ENCODE measurements around the gene ZFP2. TPM values are rescaled to one million over a fixed set of nuclear protein-coding genes. Genes with fewer than 3 reads are reported as not detected.
"Not testable (repeated sequence)": the region's sequence is repeated elsewhere in the genome, so short reads cannot be mapped to it uniquely, and the experiment has no call there.

Gene ZFP2
- total and polyA plus RNA-seq, 4 experiments from 2014 or later, result 0.42 to 2.4 (median 2.2) TPM; not detected in 1

GRCh38 chr5:178861627-178862026 lies 34.1 kb upstream of the ZFP2 start:
- ChIA-PET CTCF (ENCODE audit: partially characterized antibody) (no interaction called here), POLR2A (ENCODE audit: partially characterized antibody) (no interaction called here)
- Mint-ChIP-seq H3K27ac (peak overlapping the region in 6 of 7 donors; percentile 31 to 89 (median 76)), H3K4me1 (peaks cover 20 to 33% (median 25%) of the 10 kb centered on the region in 4 donors), H3K9me3 (peaks cover 0 to 2% (median 0%) of the 10 kb centered on the region in 8 donors), H3K36me3 (peaks cover 35 to 39% of the 10 kb centered on the region in 2 donors), H3K27me3 (no peaks in the 10 kb centered on the region), H3K4me3 (peak overlapping the region; percentile 64 to 87 (median 81))
- intact Hi-C loops (cut with micrococcal nuclease), result no loop called here
- Histone ChIP-seq H3K27ac (ENCODE audit: low read depth, low read length) (no peak overlapping the region), H3K4me1 (ENCODE audit: insufficient read depth, low read length) (peaks cover 22% of the 10 kb centered on the region), H3K4me3 (ENCODE audit: low read length in 2 of 2) (no peak overlapping the region), H3K9me3 (ENCODE audit: control insufficient read depth in 1 of 2, low read length in 2 of 2) (no peaks in the 10 kb centered on the region), H3K36me3 (ENCODE audit: insufficient read depth, low read length) (peaks cover 8% of the 10 kb centered on the region), H3K27me3 (ENCODE audit: insufficient read depth, low read length) (no peaks in the 10 kb centered on the region)
- DNase-seq, result no peak

DNA sequence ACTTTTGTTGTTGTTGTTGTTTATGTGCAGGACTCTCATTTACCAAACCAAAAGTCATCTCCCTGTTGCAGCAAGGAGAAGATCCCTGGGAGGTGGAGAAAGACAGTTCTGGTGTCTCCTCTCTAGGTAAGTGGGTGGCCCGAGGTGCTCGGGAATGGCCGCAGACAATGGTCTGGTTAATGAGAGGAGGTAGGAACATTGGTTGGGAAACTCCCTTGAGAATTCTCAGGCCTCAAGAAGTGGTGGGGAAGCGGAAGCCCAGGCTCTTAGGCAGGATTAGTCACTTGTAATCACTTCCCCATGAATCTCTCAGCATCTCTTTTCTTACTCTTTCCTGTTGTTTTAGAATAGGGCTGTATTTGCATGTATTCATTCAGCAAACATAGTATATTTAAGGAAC lies 28.8 kb upstream of the ZFP2 start:
- peaks cover 9 to 17% (median 13%) of the 10 kb centered on the region in 4 donors for H3K4me1 Mint-ChIP-seq
- H3K4me1 ChIP-seq (ENCODE audit: insufficient read depth, low read length), result peaks cover 7% of the 10 kb centered on the region
- CTCF ChIA-PET (ENCODE audit: partially characterized antibody), result no interaction called here
- no peak overlapping the region for H3K4me3 ChIP-seq (ENCODE audit: low read length in 2 of 2)
- H3K27me3 Mint-ChIP-seq, result no peaks in the 10 kb centered on the region
- H3K36me3 Mint-ChIP-seq, result peaks cover 75 to 84% of the 10 kb centered on the region in 2 donors
- H3K36me3 ChIP-seq (ENCODE audit: insufficient read depth, low read length), result peaks cover 26% of the 10 kb centered on the region
- no peak overlapping the region for H3K27ac Mint-ChIP-seq
- DNase-seq, result no peak
- H3K9me3 Mint-ChIP-seq, result peaks cover 2 to 32% (median 20%) of the 10 kb centered on the region in 8 donors
- POLR2A ChIA-PET (ENCODE audit: partially characterized antibody), result no interaction called here
- H3K9me3 ChIP-seq (ENCODE audit: control insufficient read depth in 1 of 2, low read length in 2 of 2), result no peaks in the 10 kb centered on the region
- no peaks in the 10 kb centered on the region for H3K27me3 ChIP-seq (ENCODE audit: insufficient read depth, low read length)
- no peak overlapping the region for H3K4me3 Mint-ChIP-seq
- intact Hi-C loops (cut with micrococcal nuclease), result no loop called here
- no peak overlapping the region for H3K27ac ChIP-seq (ENCODE audit: low read depth, low read length)

DNA sequence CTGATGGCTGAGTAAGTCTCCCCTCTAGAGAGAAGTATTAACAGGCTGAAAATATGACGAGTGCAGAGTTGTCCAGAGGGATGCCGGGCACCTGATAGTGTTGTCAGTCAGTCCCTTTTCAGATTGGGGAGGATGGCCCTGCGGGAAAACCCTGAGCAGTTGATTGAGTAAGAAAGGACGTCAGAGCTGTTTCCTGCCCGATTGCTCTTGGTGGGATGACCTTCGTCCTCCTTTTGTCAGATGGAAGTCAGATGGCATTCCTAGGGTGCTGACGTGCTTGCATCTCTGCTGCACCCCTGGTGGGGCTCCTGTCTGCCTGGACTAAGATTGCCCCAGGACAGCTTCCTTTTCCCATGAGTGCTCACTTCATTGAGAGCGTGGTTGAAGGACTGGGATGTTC lies 26.1 kb upstream of the ZFP2 start:
- H3K36me3 ChIP-seq (ENCODE audit: insufficient read depth, low read length), result peaks cover 42% of the 10 kb centered on the region
- Mint-ChIP-seq H3K4me1 (peaks cover 3 to 14% (median 6%) of the 10 kb centered on the region in 4 donors), H3K36me3 (peaks cover 87 to 99% of the 10 kb centered on the region in 2 donors), H3K9me3 (peaks cover 2 to 57% (median 44%) of the 10 kb centered on the region in 8 donors), H3K27me3 (no peaks in the 10 kb centered on the region), H3K4me3 (no peak overlapping the region), H3K27ac (no peak overlapping the region)
- intact Hi-C loops (cut with micrococcal nuclease), result no loop called here
- H3K27me3 ChIP-seq (ENCODE audit: insufficient read depth, low read length), result no peaks in the 10 kb centered on the region
- no peak overlapping the region for H3K4me3 ChIP-seq (ENCODE audit: low read length in 2 of 2)
- CTCF ChIA-PET (ENCODE audit: partially characterized antibody), result no interaction called here
- H3K9me3 ChIP-seq (ENCODE audit: control insufficient read depth in 1 of 2, low read length in 2 of 2), result peaks cover 4 to 14% of the 10 kb centered on the region in 2 donors
- no peak overlapping the region for H3K27ac ChIP-seq (ENCODE audit: low read depth, low read length)
- no peak for DNase-seq
- POLR2A ChIA-PET (ENCODE audit: partially characterized antibody), result no interaction called here
- H3K4me1 ChIP-seq (ENCODE audit: insufficient read depth, low read length), result no peaks in the 10 kb centered on the region

GRCh38 chr5:178870411-178870810 lies 25.3 kb upstream of the ZFP2 start:
- Mint-ChIP-seq H3K27me3 (no peaks in the 10 kb centered on the region), H3K4me1 (peaks cover 3 to 14% (median 6%) of the 10 kb centered on the region in 4 donors), H3K4me3 (no peak overlapping the region), H3K9me3 (peaks cover 2 to 65% (median 52%) of the 10 kb centered on the region in 8 donors), H3K27ac (no peak overlapping the region), H3K36me3 (peaks cover 89 to 100% of the 10 kb centered on the region in 2 donors)
- ChIA-PET POLR2A (ENCODE audit: partially characterized antibody) (no interaction called here), CTCF (ENCODE audit: partially characterized antibody) (no interaction called here)
- peaks cover 50% of the 10 kb centered on the region for H3K36me3 ChIP-seq (ENCODE audit: insufficient read depth, low read length)
- no peak overlapping the region for H3K27ac ChIP-seq (ENCODE audit: low read depth, low read length)
- no peak for DNase-seq
- no peaks in the 10 kb centered on the region for H3K4me1 ChIP-seq (ENCODE audit: insufficient read depth, low read length)
- intact Hi-C loops (cut with micrococcal nuclease), result no loop called here
- no peak overlapping the region for H3K4me3 ChIP-seq (ENCODE audit: low read length in 2 of 2)
- no peaks in the 10 kb centered on the region for H3K27me3 ChIP-seq (ENCODE audit: insufficient read depth, low read length)
- peaks cover 4 to 21% of the 10 kb centered on the region in 2 donors for H3K9me3 ChIP-seq (ENCODE audit: control insufficient read depth in 1 of 2, low read length in 2 of 2)

DNA sequence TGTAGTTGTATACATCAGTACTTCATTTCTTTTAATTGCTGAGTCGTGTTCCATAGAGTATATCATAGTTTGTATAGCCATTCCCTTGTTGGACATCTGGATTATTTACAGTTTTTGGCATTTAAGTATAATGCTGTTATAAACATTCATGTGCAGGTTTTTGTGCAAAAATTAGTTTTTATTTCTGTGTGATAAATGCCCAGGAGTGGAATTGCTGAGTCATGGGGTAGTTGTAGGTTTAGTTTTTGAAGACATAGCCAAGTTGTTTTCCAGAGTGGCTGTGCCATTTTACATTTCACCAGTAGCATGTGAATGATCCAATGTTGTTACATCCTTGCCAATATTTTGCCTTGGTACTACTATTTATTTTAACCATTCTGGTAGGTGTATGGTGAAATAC lies 23.4 kb upstream of the ZFP2 start:
- H3K9me3 Mint-ChIP-seq, result peaks cover 2 to 84% (median 68%) of the 10 kb centered on the region in 8 donors
- Histone ChIP-seq H3K36me3 (ENCODE audit: insufficient read depth, low read length) (peaks cover 51% of the 10 kb centered on the region), H3K4me1 (ENCODE audit: insufficient read depth, low read length) (no peaks in the 10 kb centered on the region), H3K27me3 (ENCODE audit: insufficient read depth, low read length) (no peaks in the 10 kb centered on the region), H3K4me3 (ENCODE audit: low read length in 2 of 2) (no peak overlapping the region), H3K27ac (ENCODE audit: low read depth, low read length) (no peak overlapping the region), H3K9me3 (ENCODE audit: control insufficient read depth in 1 of 2, low read length in 2 of 2) (peaks cover 4 to 31% of the 10 kb centered on the region in 2 donors)
- H3K4me1 Mint-ChIP-seq, result peaks cover 4 to 14% (median 6%) of the 10 kb centered on the region in 4 donors
- CTCF ChIA-PET (ENCODE audit: partially characterized antibody), result no interaction called here
- no peak overlapping the region for H3K27ac Mint-ChIP-seq
- H3K36me3 Mint-ChIP-seq, result peaks cover 88 to 100% of the 10 kb centered on the region in 2 donors
- DNase-seq, result no peak
- no peaks in the 10 kb centered on the region for H3K27me3 Mint-ChIP-seq
- POLR2A ChIA-PET (ENCODE audit: partially characterized antibody), result no interaction called here
- H3K4me3 Mint-ChIP-seq, result peak overlapping the region in 2 of 8 donors; percentile 15 to 34
- intact Hi-C loops (cut with micrococcal nuclease), result no loop called here

- intact Hi-C loops (cut with micrococcal nuclease); H3K4me1 Mint-ChIP-seq; H3K4me3 Mint-ChIP-seq; H3K27ac ChIP-seq (ENCODE audit: low read depth, low read length); H3K4me1 ChIP-seq (ENCODE audit: insufficient read depth, low read length); H3K4me3 ChIP-seq (ENCODE audit: low read length in 2 of 2); H3K27me3 ChIP-seq (ENCODE audit: insufficient read depth, low read length); POLR2A ChIA-PET (ENCODE audit: partially characterized antibody); DNase-seq; H3K27me3 Mint-ChIP-seq: not testable (repeated sequence)
- peaks cover 24% of the 10 kb centered on the region for H3K36me3 ChIP-seq (ENCODE audit: insufficient read depth, low read length)
- peak overlapping the region in 1 of 7 donors; percentile 41 for H3K27ac Mint-ChIP-seq
- CTCF ChIA-PET (ENCODE audit: partially characterized antibody), result interaction anchor here (1.0 kb wide), 1 partner anchor 19 kb away, joined by 3 read pairs; no protein-coding TSS in a partner anchor
- H3K36me3 Mint-ChIP-seq, result peaks cover 75 to 86% of the 10 kb centered on the region in 2 donors
- H3K9me3 Mint-ChIP-seq, result peaks cover 8 to 97% (median 83%) of the 10 kb centered on the region in 8 donors
- H3K9me3 ChIP-seq (ENCODE audit: control insufficient read depth in 1 of 2, low read length in 2 of 2), result peaks cover 9 to 51% of the 10 kb centered on the region in 2 donors
These were observed 12.5 kb upstream of the ZFP2 start for GRCh38 chr5:178883115-178883694.

- Mint-ChIP-seq H3K4me1 (no peaks in the 10 kb centered on the region), H3K27me3 (no peaks in the 10 kb centered on the region), H3K36me3 (peaks cover 76 to 87% of the 10 kb centered on the region in 2 donors), H3K4me3 (no peak overlapping the region), H3K9me3 (peaks cover 8 to 97% (median 84%) of the 10 kb centered on the region in 8 donors), H3K27ac (no peak overlapping the region)
- no peaks in the 10 kb centered on the region for H3K27me3 ChIP-seq (ENCODE audit: insufficient read depth, low read length)
- no peaks in the 10 kb centered on the region for H3K4me1 ChIP-seq (ENCODE audit: insufficient read depth, low read length)
- ChIA-PET POLR2A (ENCODE audit: partially characterized antibody) (no interaction called here), CTCF (ENCODE audit: partially characterized antibody) (interaction anchor here (1.0 kb wide), 1 partner anchor 20 kb away, joined by 3 read pairs; no protein-coding TSS in a partner anchor)
- DNase-seq, result no peak
- H3K4me3 ChIP-seq (ENCODE audit: low read length in 2 of 2), result no peak overlapping the region
- H3K9me3 ChIP-seq (ENCODE audit: control insufficient read depth in 1 of 2, low read length in 2 of 2), result peaks cover 9 to 51% of the 10 kb centered on the region in 2 donors
- intact Hi-C loops (cut with micrococcal nuclease), result no loop called here
- H3K36me3 ChIP-seq (ENCODE audit: insufficient read depth, low read length), result peaks cover 24% of the 10 kb centered on the region
- no peak overlapping the region for H3K27ac ChIP-seq (ENCODE audit: low read depth, low read length)
These were observed 11.8 kb upstream of the ZFP2 start for GRCh38 chr5:178883815-178884430.
